A549 (cell line): ENCODE data around the gene PDSS2. TPM values are rescaled to one million over a fixed set of nuclear protein-coding genes. Genes with fewer than 3 reads are reported as not detected.

ENCODE experiments used
- ATAC-seq, 2 experiments: fragments of 200-7000 bp in 1 of 2; fragments of >200 bp in 1 of 2; cut with Nextera tagmentation in 1 of 2; cut with Tn5 transposase in 1 of 2; 3 replicates each; pipeline versions ENCODE4 v1.8.0 to v1.9.1; 2018 to 2020; ENCODE audit warnings: mild to moderate bottlenecking in 1 of 2, moderate library complexity in 1 of 2
- CTCF ChIA-PET: fragments of 300-600 bp; sonication (Branson Sonifier 250); formaldehyde crosslinking; extraction: SDS; loops from one replicate; lab custom pipeline; 2021; ENCODE audit warnings: antibody characterized with exemption, inconsistent platforms; lab: Yijun Ruan, JAX
- POLR2A ChIA-PET: fragments of 350-600 bp; formaldehyde crosslinking; extraction: SDS; loops from one replicate; lab custom pipeline; 2021; ENCODE audit warnings: antibody characterized with exemption, inconsistent platforms; lab: Yijun Ruan, JAX
- DNase-seq, 2 experiments: peaks; one replicate each; pipeline versions ENCODE4 v3.0.0 to v3.0.0-alpha.2; 2011 to 2016; ENCODE audit warnings: low read depth in 1 of 2, low spot score in 1 of 2
- FAIRE-seq: peaks from 2 replicates; lab custom pipeline; 2011; peaks lifted over from hg19 to GRCh38; lab: Jason Lieb, UNC
- H3K27ac ChIP-seq, 2 experiments: fragments of >200 bp; sonication (Bioruptor Twin); formaldehyde crosslinking; 3 replicates each; pipeline ENCODE4 v1.5.1; 2016 to 2017
- H3K4me1 ChIP-seq: fragments of >200 bp; sonication (Bioruptor Twin); formaldehyde crosslinking; 3 replicates; pipeline ENCODE4 v1.6.1; 2016
- H3K4me2 ChIP-seq: fragments of >200 bp; sonication (Bioruptor Twin); formaldehyde crosslinking; 3 replicates; pipeline ENCODE4 v1.6.1; 2016
- H3K4me3 ChIP-seq: fragments of >200 bp; sonication (Bioruptor Twin); formaldehyde crosslinking; 3 replicates; pipeline ENCODE4 v1.5.1; 2016
- H3K9me3 ChIP-seq: fragments of >200 bp; sonication (Bioruptor Twin); formaldehyde crosslinking; 3 replicates; pipeline ENCODE4 v1.6.1; 2016
- CEBPB ChIP-seq, 2 experiments: fragments of >200 bp in 1 of 2; sonication (Bioruptor Twin) in 1 of 2; formaldehyde crosslinking in 1 of 2; IDR thresholded peaks; 2 replicates each; pipeline ENCODE4 v1.6.1; 2012 to 2016
- CHD2 ChIP-seq: fragments of 150-350 bp; IDR thresholded peaks from 2 replicates; pipeline ENCODE4 v1.6.1; 2014; ENCODE audit warnings: low read length; ENCODE audit not compliant: partially characterized antibody
- EP300 ChIP-seq, 2 experiments: fragments of >200 bp; sonication (Bioruptor Twin); formaldehyde crosslinking; IDR thresholded peaks; 2 replicates in 1 of 2; 3 replicates in 1 of 2; pipeline ENCODE4 v1.6.1; 2016 to 2017
- FOXS1 ChIP-seq: fragments of 250-450 bp; sonication (Bioruptor Pico); IDR thresholded peaks from 2 replicates; pipeline ENCODE4 v1.5.0; 2020; ENCODE audit warnings: mild to moderate bottlenecking, moderate library complexity
- GATA3 ChIP-seq: IDR thresholded peaks from 2 replicates; pipeline ENCODE4 v1.6.1; 2012; ENCODE audit warnings: borderline replicate concordance
- KDM5A ChIP-seq: fragments of 200-600 bp; sonication (generic); IDR thresholded peaks from 2 replicates; pipeline ENCODE4 v1.6.1; 2016; ENCODE audit warnings: antibody characterized with exemption, mild to moderate bottlenecking
- NR3C1 ChIP-seq: fragments of >200 bp; sonication (Bioruptor Twin); formaldehyde crosslinking; IDR thresholded peaks from 3 replicates; pipeline ENCODE4 v1.6.1; 2017
- PBX3 ChIP-seq: IDR thresholded peaks from 2 replicates; pipeline ENCODE4 v1.6.1; 2012
- POLR2A ChIP-seq: IDR thresholded peaks from 2 replicates; pipeline ENCODE4 v1.6.1; 2012; ENCODE audit warnings: mild to moderate bottlenecking, low read length
- RAD21 ChIP-seq, 2 experiments: fragments of >200 bp in 1 of 2; sonication (Bioruptor Twin) in 1 of 2; formaldehyde crosslinking in 1 of 2; IDR thresholded peaks in 1 of 2; conservative IDR thresholded peaks in 1 of 2; 2 replicates in 1 of 2; 3 replicates in 1 of 2; pipeline ENCODE4 v1.6.1; 2012 to 2018; ENCODE audit warnings: inconsistent platforms in 1 of 2
- RCOR1 ChIP-seq: fragments of 150-350 bp; IDR thresholded peaks from 2 replicates; pipeline ENCODE4 v1.6.1; 2014; ENCODE audit warnings: antibody characterized with exemption, low read length, low read depth
- RNF2 ChIP-seq: fragments of 200-600 bp; sonication (generic); IDR thresholded peaks from 2 replicates; pipeline ENCODE4 v1.6.1; 2016; ENCODE audit warnings: low read depth, mild to moderate bottlenecking, antibody characterized with exemption, moderate library complexity, borderline replicate concordance
- USF2 ChIP-seq: fragments of 450-650 bp; IDR thresholded peaks from 2 replicates; pipeline ENCODE4 v1.6.1; 2014; ENCODE audit warnings: antibody characterized with exemption
- ZC3H11A ChIP-seq: fragments of 450-650 bp; IDR thresholded peaks from 2 replicates; pipeline ENCODE4 v1.6.1; 2014; ENCODE audit warnings: antibody characterized with exemption, mild to moderate bottlenecking
- ZNF302 ChIP-seq: fragments of 250-450 bp; sonication (Bioruptor Pico); IDR thresholded peaks from 2 replicates; pipeline ENCODE4 v1.9.0; 2021; ENCODE audit warnings: inconsistent platforms, mild to moderate bottlenecking, moderate library complexity
- ZSCAN20 ChIP-seq: fragments of 250-450 bp; sonication (Bioruptor Pico); IDR thresholded peaks from 2 replicates; pipeline ENCODE4 v1.8.0; 2022; ENCODE audit warnings: mild to moderate bottlenecking, moderate library complexity
- WGBS: methylation state at CpG from one replicate; pipeline ENCODE4 v1.1.6; 2017; ENCODE audit errors: missing lambda C conversion rate; 5-methylcytosine and 5-hydroxymethylcytosine counted together
- polyA plus RNA-seq, 4 experiments: library from polyadenylated mRNA; depleted of rRNA in 3 of 4; stranded (reverse); fragments of >200 nt; fragmentation: RNase III in 1 of 4; extraction: RNeasy Plus Mini Kit Qiagen cat#74134 plus additional on column Dnase treatment in 1 of 4; gene quantifications; 2 replicates in 3 of 4; 3 replicates in 1 of 4; pipeline ENCODE4 v1.2.3, GENCODE V29; 2011 to 2017
- TF ChIP-seq, protein P1 (sequence below): fragments of >200 bp; sonication (Bioruptor Twin); formaldehyde crosslinking; IDR thresholded peaks from 3 replicates; pipeline ENCODE4 v1.6.1; 2016
- TF ChIP-seq, protein P2 (sequence below): fragments of >200 bp; sonication (Bioruptor Twin); formaldehyde crosslinking; IDR thresholded peaks from 2 replicates; pipeline ENCODE4 v1.6.1; 2016
- TF ChIP-seq, protein P3 (sequence below): fragments of >200 bp; sonication (Bioruptor Twin); formaldehyde crosslinking; IDR thresholded peaks from 3 replicates; pipeline ENCODE4 v1.5.1; 2016
- TF ChIP-seq, protein P4 (sequence below): IDR thresholded peaks from 2 replicates; pipeline ENCODE4 v1.6.1; 2012

PDSS2 gene
- polyA plus RNA-seq, 2 of the 4 experiments (the other 2 are of a cell fraction), result 7.2 to 17.3 TPM

DNA sequence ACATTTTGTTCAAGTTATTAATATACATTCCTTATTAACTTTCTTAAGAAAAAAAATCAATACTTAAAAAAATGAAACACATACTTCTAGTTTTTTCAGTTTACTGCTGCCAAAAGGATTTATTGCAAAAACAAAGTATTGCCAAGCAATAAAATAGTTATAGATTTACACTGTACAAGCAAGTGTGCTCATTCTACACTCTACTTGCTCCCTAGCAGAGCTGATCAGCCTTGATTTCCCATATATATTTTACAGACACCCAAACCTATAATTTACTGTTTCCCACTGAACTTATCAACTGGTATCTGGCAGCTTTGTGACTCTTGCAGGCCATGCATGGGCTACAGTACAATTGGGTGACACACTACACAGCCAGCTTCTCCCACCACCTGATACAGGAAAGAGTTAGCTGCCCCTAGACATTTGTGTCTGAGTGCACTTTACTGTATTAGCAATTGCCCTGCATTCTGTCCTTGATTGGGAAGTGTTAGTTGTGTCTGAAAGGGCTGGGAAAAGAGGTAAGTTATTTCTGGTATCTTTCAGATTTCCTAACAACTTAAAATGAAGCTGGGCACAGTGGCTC is 188.1 kb downstream of the PDSS2 start:
- H3K27ac ChIP-seq, result no peak overlapping the region
- no peak overlapping the region for H3K4me2 ChIP-seq
- no peak for TF ChIP-seq EP300 (IDR thresholded peaks at IDR 0.05)
- no peak for TF ChIP-seq RNF2
- TF ChIP-seq, protein P1, sequence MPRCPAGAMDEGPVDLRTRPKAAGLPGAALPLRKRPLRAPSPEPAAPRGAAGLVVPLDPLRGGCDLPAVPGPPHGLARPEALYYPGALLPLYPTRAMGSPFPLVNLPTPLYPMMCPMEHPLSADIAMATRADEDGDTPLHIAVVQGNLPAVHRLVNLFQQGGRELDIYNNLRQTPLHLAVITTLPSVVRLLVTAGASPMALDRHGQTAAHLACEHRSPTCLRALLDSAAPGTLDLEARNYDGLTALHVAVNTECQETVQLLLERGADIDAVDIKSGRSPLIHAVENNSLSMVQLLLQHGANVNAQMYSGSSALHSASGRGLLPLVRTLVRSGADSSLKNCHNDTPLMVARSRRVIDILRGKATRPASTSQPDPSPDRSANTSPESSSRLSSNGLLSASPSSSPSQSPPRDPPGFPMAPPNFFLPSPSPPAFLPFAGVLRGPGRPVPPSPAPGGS, result no peak
- TF ChIP-seq NR3C1, result no peak
- TF ChIP-seq, protein P2, sequence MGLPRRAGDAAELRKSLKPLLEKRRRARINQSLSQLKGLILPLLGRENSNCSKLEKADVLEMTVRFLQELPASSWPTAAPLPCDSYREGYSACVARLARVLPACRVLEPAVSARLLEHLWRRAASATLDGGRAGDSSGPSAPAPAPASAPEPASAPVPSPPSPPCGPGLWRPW, result no peak
- no peak for TF ChIP-seq POLR2A
- no peak for TF ChIP-seq GATA3
- TF ChIP-seq RCOR1, result no peak
- no peak for TF ChIP-seq PBX3
- TF ChIP-seq, protein P3, sequence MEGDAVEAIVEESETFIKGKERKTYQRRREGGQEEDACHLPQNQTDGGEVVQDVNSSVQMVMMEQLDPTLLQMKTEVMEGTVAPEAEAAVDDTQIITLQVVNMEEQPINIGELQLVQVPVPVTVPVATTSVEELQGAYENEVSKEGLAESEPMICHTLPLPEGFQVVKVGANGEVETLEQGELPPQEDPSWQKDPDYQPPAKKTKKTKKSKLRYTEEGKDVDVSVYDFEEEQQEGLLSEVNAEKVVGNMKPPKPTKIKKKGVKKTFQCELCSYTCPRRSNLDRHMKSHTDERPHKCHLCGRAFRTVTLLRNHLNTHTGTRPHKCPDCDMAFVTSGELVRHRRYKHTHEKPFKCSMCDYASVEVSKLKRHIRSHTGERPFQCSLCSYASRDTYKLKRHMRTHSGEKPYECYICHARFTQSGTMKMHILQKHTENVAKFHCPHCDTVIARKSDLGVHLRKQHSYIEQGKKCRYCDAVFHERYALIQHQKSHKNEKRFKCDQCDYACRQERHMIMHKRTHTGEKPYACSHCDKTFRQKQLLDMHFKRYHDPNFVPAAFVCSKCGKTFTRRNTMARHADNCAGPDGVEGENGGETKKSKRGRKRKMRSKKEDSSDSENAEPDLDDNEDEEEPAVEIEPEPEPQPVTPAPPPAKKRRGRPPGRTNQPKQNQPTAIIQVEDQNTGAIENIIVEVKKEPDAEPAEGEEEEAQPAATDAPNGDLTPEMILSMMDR, result no peak
- TF ChIP-seq CEBPB (IDR thresholded peaks at IDR 0.05), result no peak
- no peak for TF ChIP-seq ZSCAN20 (CRISPR knock-in tag)
- no peak for TF ChIP-seq KDM5A
- TF ChIP-seq, protein P4, sequence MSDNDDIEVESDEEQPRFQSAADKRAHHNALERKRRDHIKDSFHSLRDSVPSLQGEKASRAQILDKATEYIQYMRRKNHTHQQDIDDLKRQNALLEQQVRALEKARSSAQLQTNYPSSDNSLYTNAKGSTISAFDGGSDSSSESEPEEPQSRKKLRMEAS, result no peak
- TF ChIP-seq USF2, result no peak
- no peak for TF ChIP-seq RAD21 (conservative IDR thresholded peaks at IDR 0.05 in 1 of 2, IDR thresholded peaks at IDR 0.05 in 1 of 2)
- no peak for TF ChIP-seq CHD2
- DNase-seq, result no peak
- ChIA-PET POLR2A (no interaction called here), CTCF (no interaction called here)
- FAIRE-seq, result no peak
- ATAC-seq, result no peak
- H3K9me3 ChIP-seq, result no peaks in the 10 kb centered on the region
- H3K4me1 ChIP-seq, result no peaks in the 10 kb centered on the region
- no peak overlapping the region for H3K4me3 ChIP-seq

- H3K4me1 ChIP-seq, result peaks cover 20% of the 10 kb centered on the region
- H3K4me2 ChIP-seq, result no peak overlapping the region
- DNase-seq (no peak), ATAC-seq (no peak), FAIRE-seq (no peak)
- CTCF ChIA-PET, result interaction anchor here (1.3 kb wide), 1 partner anchor 9 kb away, joined by 3 read pairs; no protein-coding TSS in a partner anchor
- POLR2A ChIA-PET, result no interaction called here
- WGBS, result 92% methylated on average over 1 of the region's 1 CpG
- H3K4me3 ChIP-seq, result no peak overlapping the region
- H3K9me3 ChIP-seq, result no peaks in the 10 kb centered on the region
- no peak overlapping the region for H3K27ac ChIP-seq
- TF ChIP-seq ZC3H11A, result no peak
- TF ChIP-seq ZSCAN20 (CRISPR knock-in tag), result no peak
- TF ChIP-seq, protein P3, result no peak
- TF ChIP-seq FOXS1, result no peak
- TF ChIP-seq ZNF302 (CRISPR knock-in tag), result no peak
- no peak for TF ChIP-seq CHD2
- TF ChIP-seq, all 56 proteins: peak for 0
These were observed 191.7 kb downstream of the PDSS2 start for GRCh38 chr6:107267634-107268033.
